GM19099 (cell line): ENCODE results near the gene PLXNA2.

ENCODE experiments used
- POLR2A ChIP-seq: IDR thresholded peaks from 3 replicates; pipeline ENCODE4 v1.6.1; 2011; ENCODE audit warnings: low read depth; ENCODE audit not compliant: insufficient read length; ENCODE audit errors: extremely low read depth

Gene PLXNA2

DNA sequence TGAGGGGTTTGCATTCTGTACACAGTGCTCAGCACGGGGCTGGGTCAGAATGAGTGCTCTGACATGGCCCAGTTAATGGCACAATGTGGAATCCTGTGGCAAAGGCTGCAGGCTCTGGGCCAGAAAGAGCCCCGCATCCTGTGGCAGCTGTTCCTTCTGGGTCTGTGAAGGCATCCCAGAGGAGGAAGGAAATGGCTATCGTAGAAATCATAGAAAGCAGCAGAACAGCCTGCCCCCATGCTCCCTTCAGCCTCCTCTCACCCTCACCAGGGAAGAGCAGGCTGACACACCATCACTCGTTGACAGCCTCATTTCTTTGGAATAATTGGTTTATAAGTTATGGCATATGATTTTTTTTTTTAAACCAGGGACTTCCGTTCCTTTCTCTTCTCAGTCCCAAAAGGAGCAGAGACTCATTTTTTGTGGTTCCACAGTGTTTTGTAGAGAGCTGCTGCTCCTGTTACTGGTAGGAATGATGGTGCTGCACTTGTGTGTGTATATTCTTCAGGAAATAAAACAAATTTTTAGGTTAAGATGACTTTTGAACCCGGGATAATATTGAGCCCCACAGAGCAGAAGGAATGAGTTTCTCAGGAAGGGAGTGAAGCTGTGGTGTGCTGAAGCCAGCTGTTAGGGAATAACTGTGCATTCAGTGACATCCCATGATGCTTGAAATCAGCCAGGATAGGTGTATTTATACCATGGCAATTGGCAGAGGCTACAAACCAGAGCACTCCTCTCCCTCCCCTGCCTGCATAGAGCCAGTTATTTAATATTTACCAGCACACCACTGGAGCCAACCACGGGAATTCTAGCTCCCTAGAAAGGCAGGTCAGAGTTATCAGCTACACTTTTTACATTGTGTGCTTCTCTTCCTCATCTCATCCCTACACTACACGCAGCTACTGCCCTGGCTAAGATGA is 32.0 kb downstream of the PLXNA2 start:
- no peak for TF ChIP-seq POLR2A

DNA sequence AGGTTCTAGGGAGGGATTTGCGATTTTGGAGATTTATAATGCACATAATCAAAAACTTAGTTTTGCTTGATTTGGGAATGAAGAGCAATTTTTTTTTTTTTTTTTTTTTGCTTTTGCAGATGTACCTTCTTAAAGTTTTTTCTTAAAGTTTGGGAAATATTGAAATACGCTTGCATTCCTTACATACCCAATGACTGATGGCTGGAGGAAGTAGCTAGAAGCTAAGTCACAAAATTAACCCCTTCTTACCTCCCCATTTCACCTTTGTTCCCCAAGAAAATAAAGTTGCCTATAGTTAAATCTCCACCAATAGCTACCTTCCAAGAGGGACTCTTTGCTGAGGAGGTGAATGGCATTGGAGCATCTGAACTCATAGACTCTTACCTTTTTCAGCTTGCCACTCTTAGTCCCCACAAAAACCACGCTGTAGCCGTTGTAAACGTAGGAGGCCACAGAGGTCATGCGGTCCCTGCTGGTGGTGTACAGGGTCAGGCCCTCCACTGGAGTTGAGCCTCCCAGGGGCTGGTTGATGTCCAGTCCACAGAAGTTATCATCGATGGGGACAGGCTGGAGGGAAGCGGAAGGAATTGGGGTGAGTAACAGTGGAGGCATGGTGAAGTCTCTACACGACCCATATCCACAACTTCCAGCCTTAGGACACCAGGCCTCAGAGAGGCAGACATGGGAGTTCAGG is 34.1 kb downstream of the PLXNA2 start:
- no peak for TF ChIP-seq POLR2A

DNA sequence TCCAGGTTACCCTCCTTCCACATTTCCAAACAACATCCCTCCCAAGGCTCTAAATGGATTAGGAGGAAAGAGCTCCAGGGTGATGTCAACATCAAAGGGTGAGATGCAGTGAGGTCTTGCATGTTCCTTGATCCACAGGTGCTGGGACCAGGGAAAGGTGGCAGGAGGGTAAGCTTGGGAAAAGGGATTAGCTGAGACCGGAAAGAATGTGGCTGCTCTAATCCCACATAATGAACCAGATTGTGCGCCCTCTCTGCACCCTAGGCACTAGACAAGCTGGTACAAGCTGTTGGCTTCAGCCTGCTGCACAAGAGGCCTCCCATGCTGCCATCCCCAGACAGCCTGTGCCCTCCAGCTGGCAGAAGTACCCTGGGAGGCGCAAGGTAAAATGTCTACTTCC is 34.9 kb downstream of the PLXNA2 start:
- no peak for TF ChIP-seq POLR2A

DNA sequence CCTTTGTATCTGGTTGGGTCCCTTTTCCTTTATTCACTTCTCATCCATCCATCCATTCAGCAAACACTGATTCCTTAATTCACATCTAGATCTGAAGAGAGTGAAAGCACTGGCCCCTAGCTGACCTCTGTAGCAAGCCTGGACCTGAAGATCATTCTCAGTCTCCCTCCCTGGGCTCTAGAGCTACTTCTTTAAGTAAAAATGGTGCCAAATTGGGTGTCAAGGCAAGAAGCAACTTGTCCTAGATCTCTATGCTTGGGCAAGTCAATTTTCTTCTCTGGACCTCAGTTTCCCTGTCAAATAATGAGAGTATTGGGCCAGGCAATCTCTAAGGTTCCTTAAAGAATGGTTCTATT is 36.1 kb downstream of the PLXNA2 start:
- no peak for TF ChIP-seq POLR2A

DNA sequence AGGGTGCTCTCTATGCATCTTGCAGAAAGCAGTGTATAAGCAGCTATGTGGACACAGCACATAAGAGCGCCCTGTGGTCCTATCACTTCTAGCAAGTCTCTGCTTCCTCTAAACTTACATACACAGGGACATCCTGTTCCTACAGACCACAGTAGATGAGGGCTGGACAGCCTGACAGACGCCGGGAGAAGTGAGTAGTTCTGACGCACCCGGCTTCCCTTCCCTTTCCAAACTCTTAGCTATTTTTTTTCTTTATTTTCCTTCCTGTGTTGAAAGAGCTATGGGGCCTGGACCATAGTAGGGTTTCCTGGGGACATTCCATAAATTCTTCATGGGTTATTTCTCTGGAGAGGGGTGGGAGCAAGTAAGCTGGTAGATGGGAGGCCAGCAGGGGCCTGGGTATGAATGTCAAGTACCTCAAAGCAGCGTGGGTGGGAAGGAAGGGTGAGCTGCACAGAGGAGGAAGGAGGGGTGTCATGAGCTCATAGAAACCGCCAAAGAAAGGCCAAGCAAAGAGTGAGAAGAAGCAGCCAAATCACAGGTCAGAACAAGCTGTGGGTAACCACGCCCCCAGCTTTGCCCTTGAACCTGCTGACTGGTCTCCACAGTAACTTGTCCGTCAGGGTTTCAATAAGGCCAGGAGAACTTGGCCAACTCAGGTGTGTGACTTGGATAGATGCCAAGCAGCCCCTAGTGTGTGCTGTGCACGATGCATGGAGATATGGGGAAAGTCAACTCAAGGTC is 36.6 kb downstream of the PLXNA2 start:
- no peak for TF ChIP-seq POLR2A

DNA sequence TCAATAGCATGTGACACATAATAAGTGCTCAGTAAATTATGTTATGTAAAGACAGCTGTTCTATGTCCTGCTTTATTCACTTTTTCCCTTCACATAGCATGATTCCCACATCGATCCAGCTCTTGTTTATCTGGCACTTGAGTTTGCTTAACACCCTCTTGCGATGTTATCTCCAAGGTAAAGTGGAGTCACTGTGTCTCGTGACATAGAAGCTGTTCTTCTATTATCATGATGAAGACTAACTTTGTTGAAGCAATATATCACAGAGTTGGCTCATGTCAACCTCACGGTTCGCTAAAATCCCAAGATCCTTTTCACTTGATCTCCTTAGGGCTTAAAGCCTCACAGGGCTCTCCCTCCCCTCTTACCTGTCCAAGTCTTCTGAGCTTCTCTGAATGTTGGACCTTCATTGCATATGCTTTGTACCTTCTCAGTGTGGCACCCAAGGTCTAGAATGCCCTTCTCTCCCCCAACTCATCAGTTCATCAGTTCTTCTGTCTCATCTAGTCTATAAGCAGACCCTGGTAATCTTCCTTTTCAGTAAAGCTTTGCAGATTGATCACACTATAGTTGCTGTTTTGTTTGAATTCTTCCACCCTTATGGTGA is 38.0 kb downstream of the PLXNA2 start:
- TF ChIP-seq POLR2A = no peak

DNA sequence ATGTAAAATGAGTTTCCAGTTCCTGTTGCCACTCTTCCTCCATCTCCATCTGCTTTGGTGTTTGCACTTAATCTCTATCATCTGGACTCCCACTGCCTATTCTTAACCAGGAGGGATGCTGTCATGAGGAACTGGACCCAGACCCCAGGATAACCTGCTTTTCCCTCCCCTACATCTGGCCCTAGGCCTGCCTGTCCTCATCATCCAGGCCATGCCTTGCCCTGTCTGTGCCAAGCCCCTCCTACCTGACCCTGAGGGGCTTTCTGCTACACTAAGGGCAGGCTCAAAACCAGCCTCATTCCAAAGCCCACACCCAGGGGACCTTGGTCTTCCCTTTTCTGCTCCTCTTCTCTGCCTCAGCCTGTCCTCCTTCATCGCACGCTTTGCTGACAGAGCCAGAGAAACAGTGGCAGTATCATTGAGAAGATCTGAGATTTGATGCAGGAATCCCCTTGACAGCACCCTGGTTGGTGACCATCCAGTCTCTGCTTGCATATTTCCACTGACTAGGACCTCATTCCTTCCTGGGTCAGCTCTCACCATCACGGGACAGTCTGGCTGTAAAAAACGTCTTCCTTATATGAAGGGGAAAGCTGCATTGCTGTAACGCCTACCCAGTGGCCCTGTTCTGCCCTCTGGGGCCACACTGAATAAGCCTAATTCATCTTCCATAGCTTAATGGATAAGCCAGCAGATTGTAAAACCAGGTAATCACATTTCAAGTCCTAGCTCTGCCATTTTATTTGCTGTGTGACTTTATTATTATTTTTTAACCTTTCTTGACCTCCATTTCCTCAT is 38.8 kb downstream of the PLXNA2 start:
- TF ChIP-seq POLR2A = no peak

DNA sequence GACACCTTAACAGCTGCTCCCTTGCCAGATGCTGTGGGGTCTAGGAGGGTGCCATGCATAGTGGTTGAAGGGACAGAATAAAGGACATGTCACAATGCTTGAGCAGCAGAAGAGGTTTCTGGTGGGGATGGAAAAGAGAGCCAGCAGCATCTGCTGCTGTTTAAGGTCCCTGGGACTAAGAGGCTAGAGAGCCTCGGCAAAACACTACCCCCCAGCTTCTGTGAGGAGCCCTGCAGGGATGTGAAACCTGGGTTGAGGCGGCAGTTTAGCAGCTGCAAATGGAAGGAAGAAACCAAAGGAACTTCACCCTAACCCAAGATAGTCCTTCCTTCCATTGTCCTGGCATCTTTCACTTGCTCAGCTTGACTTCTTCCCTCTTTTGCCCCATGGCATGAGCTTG is 39.4 kb downstream of the PLXNA2 start:
- no peak for TF ChIP-seq POLR2A

DNA sequence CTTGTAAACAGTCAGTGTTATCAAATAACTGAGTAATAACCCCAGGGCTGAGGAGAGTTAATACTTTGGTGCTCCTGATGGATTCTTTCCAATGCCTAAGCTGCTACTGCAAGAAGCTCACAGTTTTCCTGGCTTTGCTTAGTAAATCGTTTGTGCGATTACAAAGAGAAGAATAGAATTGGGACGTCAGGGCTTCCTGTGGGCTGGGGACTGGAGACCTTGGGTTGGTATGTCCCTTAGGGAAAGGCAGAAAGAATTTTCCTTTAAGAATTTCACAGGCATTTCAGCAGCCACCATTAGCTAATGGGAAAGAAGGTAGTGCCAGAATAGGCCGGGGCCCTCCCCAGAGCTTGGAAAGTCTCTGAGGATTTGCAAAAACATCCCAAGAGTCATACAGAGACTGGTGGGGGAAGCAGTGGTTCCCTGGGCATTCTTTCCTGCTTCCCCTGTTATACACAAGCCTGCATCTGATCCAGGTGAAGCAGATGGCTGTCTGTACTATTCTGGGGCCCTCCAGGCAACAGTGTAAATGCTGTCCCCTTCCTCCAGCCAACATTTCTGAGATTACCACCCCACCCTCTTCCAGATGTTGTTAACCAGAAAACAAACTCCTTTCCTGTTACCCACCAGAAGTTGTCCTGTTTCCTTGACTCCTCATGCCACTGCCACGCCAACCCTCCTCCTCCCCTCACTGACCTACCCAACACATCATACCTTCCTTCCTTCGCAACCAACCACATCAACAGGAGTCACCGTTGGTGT is 40.2 kb downstream of the PLXNA2 start:
- no peak for TF ChIP-seq POLR2A

DNA sequence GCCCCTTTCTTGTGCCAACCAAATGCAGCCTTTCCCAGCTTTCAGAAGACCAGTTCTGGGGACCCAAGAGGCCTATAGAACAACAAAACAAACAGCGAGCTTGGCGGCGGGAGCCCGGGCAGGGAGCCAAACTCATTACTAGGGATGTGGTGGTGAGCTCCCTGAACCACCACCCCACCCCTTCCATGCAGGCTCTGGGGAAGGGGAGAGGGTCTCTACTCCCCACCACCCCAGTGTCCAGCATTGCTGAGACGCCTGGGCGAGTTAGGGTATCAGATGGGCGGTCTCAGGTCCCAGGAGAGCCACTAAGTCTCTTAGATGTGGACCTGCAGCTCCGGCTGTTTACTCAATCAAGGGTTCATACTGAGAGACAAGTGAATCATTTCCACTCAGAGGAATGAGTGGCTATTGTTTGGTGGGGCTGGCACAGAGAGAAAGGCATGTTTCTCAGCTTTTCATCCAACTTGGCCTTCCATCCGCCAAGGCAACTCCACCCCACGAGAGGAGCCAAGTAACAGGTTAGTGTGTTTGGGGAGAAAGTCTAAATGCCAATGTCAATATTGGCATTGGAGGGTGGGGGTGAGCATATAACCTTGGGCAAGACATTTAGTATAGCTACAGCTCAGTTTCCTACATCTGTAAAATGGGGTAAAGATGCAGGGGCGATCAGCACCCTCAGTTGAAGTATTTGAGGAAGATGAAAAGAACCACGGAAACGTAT is 40.9 kb downstream of the PLXNA2 start:
- no peak for TF ChIP-seq POLR2A

DNA sequence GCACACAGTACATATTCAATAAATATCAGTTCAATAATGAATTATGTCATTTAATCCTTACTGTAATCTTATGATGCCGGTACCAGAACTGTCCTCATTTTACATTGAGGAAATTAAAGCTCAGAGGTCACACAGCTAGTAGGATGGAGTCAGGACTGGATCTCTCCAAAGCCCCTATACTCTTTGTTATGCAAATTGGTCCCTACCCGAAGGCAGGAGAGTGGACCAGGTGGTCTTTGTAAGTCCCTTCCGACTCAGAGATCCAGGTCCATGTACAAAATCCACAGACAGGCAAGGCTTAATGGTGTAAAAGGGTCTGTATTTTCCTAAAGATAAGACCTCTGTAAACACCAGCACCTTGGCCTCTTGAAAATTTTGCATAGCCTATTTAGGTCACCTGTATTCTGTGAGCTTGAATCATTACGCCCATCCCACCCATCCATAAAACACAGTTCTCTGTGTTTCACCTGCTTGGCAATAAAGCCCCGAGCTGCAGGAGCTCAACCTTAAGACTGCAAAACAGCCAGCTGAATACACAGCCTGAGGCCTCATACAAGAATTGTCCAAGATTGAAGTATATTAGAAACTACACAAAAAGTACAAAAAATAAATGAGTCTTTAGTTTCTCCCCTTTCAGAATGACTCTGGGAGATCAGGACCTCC is 41.7 kb downstream of the PLXNA2 start:
- TF ChIP-seq POLR2A = no peak

DNA sequence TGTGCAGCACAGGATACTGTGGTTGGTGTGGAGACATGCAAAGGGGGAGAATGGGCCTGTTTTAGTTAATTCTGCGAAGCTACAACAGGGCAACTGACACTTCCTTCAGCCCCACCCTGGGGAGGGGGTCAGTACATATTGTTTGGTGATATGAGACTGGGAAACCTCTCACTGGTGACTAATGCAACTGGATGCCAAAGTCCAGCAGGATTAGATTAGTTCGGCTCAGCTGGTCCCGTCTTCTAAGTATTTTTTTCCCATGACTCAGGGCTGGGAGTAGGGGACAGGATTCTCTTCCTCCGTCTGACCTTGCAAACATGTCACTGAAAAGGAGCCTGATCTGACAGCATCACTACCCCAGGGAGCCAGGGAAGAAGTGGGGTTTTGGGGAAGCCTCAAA is 43.0 kb downstream of the PLXNA2 start:
- no peak for TF ChIP-seq POLR2A

DNA sequence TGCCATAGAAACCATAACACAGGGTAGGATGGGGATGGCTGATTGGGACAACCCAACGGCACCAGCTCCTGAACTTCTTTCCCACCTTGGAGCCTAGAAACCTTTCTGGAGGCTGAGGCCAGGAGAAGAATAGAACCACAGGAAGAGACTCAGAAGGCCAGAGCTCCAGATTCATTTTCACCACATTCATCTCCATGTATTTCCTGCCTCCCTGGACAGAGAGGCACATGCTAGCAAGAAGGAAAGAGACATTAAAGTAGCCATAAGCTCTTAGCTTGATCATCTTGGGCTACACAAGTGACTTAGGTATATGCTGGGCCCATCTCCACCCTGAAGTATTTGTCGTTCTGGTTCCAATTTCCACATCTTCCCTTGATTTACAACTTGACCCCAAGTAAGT is 44.1 kb downstream of the PLXNA2 start:
- no peak for TF ChIP-seq POLR2A

DNA sequence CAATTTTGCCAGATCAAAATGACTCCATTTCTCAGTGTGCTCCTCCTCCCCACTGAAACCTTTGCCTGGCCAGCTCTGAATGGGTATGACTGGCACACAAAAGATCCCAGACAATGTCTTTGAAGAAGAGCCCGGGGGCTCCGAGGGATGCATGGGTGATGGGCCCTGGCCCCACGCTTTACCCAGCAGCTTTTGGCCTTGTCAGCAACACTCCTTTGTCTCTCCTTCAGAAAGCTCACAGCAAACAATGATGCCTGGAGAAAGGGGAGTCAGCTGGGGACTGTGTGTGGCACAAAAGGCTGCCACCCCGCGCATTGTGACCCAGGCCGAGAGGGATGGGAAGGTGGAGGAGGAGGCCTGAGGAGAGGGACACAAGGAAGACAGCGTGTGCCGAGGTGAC is 45.9 kb downstream of the PLXNA2 start:
- no peak for TF ChIP-seq POLR2A
